DMS153 (cell line): ENCODE data around the gene LRRN2.

Experiments used
- DNase-seq: peaks from one replicate; lab custom pipeline; 2025; lab: John Stamatoyannopoulos, UW

The LRRN2 gene

GRCh38 chr1:204712708-204713430 is 27.3 kb upstream of the LRRN2 start:
- no peak for DNase-seq

- DNase-seq, result peak; percentile 35
Measured at GRCh38 chr1:204711947-204712701, 26.6 kb upstream of the LRRN2 start.

- DNase-seq, result no peak
Measured at GRCh38 chr1:204711103-204711946, 25.8 kb upstream of the LRRN2 start.

GRCh38 chr1:204709960-204710912 is 24.7 kb upstream of the LRRN2 start:
- no peak for DNase-seq

- DNase-seq, result no peak
Measured at GRCh38 chr1:204709021-204709420, 23.5 kb upstream of the LRRN2 start.

- DNase-seq, result no peak
Measured at GRCh38 chr1:204706838-204707509, 21.4 kb upstream of the LRRN2 start.

- DNase-seq, result no peak
Measured at GRCh38 chr1:204705888-204706837, 20.6 kb upstream of the LRRN2 start.

- DNase-seq, result no peak
Measured at GRCh38 chr1:204705493-204705811, 19.9 kb upstream of the LRRN2 start.

GRCh38 chr1:204704794-204705492 is 19.4 kb upstream of the LRRN2 start:
- no peak for DNase-seq

- no peak for DNase-seq
Measured at GRCh38 chr1:204703826-204704612, 18.5 kb upstream of the LRRN2 start.

- no peak for DNase-seq
Measured at GRCh38 chr1:204703268-204703664, 17.7 kb upstream of the LRRN2 start.

GRCh38 chr1:204702552-204703267 is 17.2 kb upstream of the LRRN2 start:
- DNase-seq, result no peak

GRCh38 chr1:204701229-204701628 is 15.7 kb upstream of the LRRN2 start:
- DNase-seq, result no peak

GRCh38 chr1:204697893-204698292 is 12.4 kb upstream of the LRRN2 start:
- DNase-seq, result no peak

- no peak for DNase-seq
Measured at GRCh38 chr1:204696606-204697005, 11.1 kb upstream of the LRRN2 start.

GRCh38 chr1:204695692-204696091 is 10.2 kb upstream of the LRRN2 start:
- DNase-seq, result no peak

- DNase-seq, result no peak
Measured at GRCh38 chr1:204694145-204694544, 8.6 kb upstream of the LRRN2 start.

- no peak for DNase-seq
Measured at GRCh38 chr1:204692841-204693356, 7.4 kb upstream of the LRRN2 start.
